Measurements from ENCODE around the gene TANGO6.
A peak's percentile ranks its signal among the peaks of the same experiment; 100 is the strongest.
"Not testable (repeated sequence)": the region's sequence is repeated elsewhere in the genome, so short reads cannot be mapped to it uniquely, and the experiment has no call there.

TANGO6 gene

DNA sequence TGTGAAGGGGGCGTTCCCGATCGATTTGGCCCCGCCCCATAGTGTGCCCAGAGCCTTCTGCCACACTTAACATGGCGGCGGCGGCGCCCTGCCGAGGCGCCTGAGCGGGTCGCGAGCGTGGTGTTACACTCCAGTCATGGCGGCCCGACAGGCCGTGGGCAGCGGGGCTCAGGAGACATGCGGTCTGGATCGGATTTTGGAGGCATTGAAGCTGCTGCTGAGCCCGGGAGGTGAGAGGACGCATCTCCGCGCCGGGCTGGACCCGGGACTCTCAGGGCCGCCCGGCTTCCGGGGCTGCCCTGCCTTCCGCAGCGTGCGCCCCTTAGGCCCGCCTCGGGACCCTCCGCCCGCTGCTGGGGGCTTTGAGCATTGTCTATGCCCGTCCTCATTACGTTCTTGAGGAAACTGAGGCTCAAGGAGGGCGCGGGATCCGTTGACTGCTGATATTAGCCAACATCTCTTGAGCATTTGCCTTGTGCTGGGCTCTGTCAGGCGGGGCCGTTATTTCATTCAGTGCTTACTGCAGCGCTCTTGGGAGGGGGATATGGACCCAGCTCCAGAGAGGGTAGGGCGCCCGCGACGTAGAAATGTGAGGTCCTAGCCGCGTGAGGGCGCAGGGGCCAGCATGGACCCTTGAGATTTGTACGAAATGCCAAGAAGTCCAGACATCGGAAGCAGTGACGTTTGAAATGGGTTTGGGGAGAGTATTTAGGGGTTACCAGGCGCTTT, at the start of gene TANGO6:
Gene TANGO6, plus strand, starts transcription at position 50 of the 729 bp plus-strand sequence. Its CDS starts 87 bp downstream, at position 137.
- DNase-seq = peak; percentile 59

DNA sequence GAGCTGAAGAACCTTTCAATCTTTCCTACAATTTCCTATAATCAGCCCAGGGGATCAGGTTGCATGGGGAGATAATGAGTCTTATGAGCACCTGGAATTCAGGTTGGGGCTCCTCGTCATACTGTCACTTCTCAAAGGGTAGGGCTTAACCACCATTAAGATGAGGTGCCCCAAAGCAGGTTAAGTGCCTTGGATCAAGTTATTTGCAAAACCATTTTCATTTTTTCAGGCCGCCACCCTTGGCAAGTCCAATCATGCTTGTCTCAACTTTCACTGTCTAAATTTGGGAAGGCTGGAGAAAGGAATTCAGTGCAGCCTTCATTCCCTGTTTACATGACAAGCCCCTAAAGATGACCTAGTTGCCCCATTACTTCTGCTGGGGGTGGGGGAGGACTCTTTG, 44.9 kb upstream of the TANGO6 start:
- DNase-seq = no peak

GRCh38 chr16:68800257-68800875, 43.0 kb upstream of the TANGO6 start:
- DNase-seq = peak; percentile 26

GRCh38 chr16:68802190-68802589, 41.1 kb upstream of the TANGO6 start:
- no peak for DNase-seq

DNA sequence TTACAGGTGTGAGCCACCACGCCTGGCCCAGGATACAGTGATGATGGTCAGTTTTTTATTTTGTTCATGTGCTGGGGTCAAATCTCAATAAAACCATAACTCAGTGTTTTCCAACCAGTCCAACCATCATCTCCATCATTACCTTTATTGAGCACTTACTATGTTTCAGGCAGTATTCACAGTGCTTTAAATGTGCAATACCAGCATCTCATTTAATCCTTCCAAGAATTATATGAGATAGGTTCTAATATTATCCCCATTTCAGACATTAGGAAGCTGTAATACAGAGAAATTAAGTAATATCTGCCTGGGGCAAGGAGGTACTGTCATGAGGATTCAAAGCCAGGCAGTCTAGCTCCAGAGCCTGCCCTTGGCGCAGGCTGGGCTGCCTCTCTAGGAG, 36.9 kb upstream of the TANGO6 start:
- no peak for DNase-seq

DNA sequence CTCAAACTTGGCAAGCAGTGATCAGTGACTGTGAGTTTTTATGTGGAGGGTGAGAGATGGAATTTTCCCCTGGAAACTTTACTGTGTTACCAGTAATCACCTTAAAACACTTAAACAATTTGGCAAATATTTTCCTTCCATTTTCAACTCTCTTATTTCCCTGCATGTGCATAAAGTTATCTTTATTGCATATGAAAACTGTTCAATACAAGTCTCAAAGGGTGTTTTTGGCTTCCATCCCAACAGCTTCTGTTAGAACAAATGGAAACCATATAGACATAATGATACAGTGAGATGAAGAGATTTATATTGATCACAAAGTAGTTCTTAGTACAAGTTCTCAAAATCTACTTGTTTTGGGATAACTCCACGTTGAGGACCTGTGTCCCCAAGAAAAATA, 36.4 kb upstream of the TANGO6 start:
- DNase-seq = no peak

DNA sequence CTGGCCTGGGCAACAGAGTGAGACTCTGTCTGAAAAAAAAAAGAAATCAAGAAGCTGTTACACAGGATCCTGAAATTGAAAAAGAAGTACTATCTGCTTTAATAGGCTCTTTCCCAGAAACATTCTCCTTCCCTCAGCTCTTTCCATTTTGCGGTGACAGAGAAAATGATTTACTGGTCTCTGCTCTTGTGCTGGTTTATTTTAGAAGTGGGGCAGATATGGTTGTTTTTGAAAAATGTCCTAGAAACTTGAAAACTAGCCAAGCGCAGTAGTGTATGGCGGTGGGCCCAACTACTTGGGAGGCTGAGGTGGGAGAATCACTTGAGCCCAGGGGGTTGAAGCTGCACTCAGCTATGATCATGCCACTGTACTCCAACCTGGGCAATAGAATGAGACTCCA, 28.8 kb upstream of the TANGO6 start:
- no peak for DNase-seq

GRCh38 chr16:68823401-68824135, 19.8 kb upstream of the TANGO6 start:
- DNase-seq = no peak

- no peak for DNase-seq
These were observed 17.9 kb upstream of the TANGO6 start for GRCh38 chr16:68825427-68825826.

DNA sequence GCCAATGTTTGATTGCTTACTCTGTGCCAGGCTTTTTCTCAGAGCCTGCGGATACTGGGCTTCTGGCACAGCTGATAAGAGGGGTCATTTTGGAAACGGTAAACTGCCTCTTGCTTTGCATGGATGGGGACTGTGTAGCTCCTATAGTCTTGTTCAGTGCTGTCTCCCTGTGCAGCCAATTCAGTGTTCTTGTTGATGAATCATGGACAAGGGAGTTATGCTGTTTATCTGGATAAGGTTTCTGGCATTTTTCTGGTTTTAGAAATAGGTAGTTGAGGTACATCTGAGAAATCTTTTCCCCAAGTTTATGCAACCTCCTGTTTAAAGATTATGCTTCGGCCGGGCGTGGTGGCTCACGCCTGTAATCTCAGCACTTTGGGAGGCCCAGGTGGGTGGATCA, 16.7 kb upstream of the TANGO6 start:
- no peak for DNase-seq

- DNase-seq = no peak
These were observed 10.1 kb upstream of the TANGO6 start for GRCh38 chr16:68833251-68833650.

DNA sequence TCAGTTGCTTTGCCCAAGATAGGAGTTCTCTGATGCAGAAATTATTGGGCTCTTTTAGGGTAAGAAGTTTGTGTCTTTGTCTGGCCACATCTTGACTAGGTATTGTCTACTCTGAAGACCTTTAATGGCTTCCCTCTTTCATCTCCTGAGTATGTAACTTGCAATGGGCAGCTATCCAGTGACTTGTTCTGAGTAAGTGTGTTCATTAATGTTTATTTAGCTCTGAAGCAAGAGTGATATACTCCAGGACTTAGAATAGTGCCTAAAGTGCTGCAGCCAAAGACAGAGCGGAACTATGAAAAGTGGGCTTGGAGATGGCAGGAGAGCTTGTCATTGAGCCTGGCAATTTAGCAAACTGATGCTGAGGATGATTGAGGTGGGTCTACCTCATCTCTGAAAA, 8.8 kb upstream of the TANGO6 start:
- no peak for DNase-seq

DNA sequence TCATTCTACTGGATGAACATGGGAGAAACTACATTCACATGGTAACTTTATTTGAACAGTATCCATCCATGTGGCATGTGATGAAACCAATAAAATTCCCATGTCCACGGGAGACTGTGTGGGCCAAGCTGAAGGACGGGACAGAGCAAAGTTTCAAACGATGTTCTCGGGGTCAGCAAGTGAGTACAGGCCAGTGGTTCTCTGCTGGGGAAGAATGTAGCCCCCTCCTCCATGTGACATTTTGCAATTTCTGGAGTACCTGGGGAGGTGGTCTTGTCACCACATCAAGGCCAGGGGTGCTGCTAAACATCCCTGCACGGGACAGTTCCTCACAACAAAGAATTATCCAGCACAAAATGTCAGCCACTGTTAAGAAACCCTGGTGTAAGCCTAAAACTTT, 7.4 kb upstream of the TANGO6 start:
- DNase-seq = no peak

GRCh38 chr16:68839831-68840230, 3.5 kb upstream of the TANGO6 start:
- no peak for DNase-seq

DNA sequence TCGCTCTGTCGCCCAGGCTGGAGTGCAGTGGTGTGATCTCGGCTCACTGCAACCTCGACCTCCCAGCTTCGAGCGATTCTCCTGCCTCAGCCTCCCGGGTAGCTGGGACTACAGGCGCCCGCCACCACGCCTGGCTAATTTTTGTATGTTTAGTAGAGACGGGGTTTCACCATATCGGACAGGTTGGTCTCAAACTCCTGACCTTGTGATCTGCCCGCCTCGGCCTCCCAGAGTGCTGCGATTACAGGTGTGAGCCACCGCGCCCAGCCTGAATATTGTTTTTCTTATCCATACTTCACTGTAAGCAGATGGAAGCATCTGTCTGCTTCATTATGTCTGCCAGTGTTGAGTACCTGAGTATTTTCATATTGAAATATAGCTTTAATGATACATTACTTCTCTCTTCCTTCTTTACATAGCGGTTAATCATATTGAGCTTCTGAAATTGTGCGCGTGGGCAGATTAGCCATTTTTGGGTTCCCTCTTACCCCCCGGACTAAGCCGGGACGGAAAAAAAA, 308 bp upstream of the TANGO6 start:
- not testable (repeated sequence) for DNase-seq

GRCh38 chr16:68844211-68844564, 857 bp downstream of the TANGO6 start:
- DNase-seq = no peak

DNA sequence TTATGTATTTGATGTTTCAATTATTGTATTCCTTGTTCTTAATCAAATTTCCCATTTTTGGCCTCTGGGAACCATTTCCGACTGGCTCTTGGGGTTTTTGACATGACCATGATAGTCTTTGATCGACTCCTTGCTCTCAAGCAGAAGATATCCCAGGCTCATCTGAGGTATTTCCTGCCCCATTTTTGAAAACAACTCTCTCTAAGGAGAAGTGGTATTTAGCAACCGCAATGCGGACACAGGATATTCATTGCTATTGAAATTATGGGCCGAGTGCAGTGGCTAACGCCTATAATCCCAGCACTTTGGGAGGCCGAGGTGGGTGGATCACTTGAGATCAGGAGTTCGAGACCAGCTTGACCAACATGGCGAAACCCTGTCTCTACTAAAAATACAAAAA, 5.5 kb downstream of the TANGO6 start:
- DNase-seq = no peak

GRCh38 chr16:68850481-68850880, 7.2 kb downstream of the TANGO6 start:
- DNase-seq = no peak

GRCh38 chr16:68851601-68852000, 8.3 kb downstream of the TANGO6 start:
- no peak for DNase-seq

DNA sequence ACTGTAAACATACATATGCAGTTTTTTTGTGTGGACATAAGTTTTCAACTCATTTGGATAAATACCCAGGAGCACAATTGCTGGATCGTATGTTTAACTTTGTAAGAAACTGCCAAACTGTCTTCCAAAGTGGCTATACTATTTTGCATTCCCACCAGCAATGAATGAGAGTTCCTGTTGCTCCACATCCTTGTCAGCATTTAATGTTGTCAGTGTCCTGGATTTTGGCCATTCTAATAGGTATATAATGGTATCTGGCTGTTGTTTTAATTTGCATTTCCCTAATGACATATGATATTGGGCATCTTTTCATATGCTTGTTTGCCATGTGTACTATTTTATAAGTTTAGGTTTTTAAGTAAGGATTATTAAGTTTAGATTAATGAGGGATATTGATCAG, 14.1 kb downstream of the TANGO6 start:
- no peak for DNase-seq

DNA sequence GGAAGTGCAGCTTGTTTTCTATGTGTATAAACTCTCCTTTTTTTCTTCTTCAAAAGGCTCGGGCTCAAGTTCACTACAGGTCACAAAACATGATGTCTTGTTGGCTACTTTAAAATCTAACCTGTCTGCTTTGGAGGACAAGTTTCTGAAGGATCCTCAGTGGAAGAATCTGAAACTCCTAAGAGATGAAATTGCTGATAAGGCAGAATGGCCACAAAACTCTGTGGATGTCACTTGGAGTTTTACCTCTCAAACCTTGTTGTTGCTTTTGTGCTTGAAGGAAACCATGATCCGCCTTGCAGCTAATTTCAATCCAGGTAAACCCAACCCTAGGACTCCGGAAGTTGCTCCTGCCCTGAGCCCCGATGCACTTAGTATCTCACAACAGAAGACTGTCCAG, 16.5 kb downstream of the TANGO6 start:
- DNase-seq = no peak

DNA sequence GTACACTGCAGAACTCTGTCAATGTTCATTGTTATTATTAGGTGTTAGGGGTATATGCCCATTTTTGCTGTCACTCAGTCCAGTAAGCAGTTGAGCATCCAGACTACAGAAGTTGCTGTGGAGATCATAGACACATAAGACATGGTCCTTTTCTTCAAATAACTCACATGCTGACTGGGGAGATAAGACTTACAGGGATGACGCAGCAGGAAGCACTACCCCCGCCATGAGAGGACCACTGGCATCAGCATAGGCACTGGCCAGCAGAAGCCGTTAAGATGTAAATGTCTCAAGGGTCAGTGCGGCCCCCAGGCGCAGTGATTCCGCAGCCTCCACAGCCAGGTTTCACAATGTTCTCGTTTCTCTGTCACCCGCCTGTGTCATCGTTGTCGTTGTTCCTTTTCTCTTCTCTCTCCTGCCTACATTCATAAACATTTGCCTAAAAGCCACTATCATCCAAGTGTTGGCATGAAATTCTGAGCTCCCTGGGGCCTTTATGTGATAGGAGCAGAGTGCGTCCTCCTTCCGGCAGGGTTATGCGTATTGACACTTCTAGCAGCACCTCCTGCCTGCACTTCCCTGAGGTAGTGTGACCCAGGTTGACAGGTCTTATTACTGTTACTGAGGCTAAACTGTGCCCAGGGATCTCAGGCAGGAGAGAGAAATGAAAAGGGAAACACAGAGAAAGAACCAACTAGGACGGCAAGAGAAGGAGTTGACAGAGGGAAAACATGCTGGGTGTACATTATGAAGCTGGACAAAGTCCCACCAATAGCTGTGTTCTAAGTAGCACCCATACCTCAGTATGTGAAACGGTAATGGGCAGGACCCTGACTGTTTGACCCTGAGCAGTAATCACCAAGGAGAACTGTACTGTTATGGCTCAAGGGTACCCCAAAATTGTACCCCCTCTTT, 17.9 kb downstream of the TANGO6 start:
- no peak for DNase-seq

DNA sequence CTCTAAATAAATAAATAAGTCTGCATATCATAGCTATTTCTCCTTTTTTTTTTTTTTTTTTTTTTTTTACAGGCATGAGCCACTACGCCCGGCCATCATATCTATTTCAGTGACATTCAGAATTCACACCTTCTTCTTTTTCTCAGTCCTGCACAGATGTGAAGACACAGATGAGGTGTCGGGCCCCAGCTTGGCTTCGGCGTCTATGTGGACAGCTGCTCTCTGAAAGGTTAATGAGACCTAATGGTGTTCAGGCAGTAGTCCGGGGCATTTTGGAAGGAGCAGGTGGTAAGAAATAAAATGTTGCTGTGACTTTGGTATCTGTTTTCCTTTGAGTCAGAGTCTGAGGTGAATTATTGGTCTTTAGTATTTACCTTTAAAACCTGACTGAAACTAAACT, 23.6 kb downstream of the TANGO6 start:
- DNase-seq = no peak
